ENCODE measurements around the gene CCDC74A.
"Not testable (repeated sequence)": the region's sequence is repeated elsewhere in the genome, so short reads cannot be mapped to it uniquely, and the experiment has no call there.

The CCDC74A gene

GRCh38 chr2:131529864-131530445 is 2.3 kb downstream of the CCDC74A start:
- not testable (repeated sequence) for FAIRE-seq

GRCh38 chr2:131530626-131531344 is 3.1 kb downstream of the CCDC74A start:
- not testable (repeated sequence) for FAIRE-seq

- FAIRE-seq: not testable (repeated sequence)
Observed at GRCh38 chr2:131531547-131532185, 4.0 kb downstream of the CCDC74A start.

GRCh38 chr2:131532723-131533608 is 5.3 kb downstream of the CCDC74A start:
- FAIRE-seq: not testable (repeated sequence)

GRCh38 chr2:131533609-131534316 is 6.1 kb downstream of the CCDC74A start:
- FAIRE-seq: not testable (repeated sequence)

GRCh38 chr2:131534317-131534672 is 6.6 kb downstream of the CCDC74A start:
- FAIRE-seq: not testable (repeated sequence)

- not testable (repeated sequence) for FAIRE-seq
Observed at GRCh38 chr2:131534965-131535364, 7.3 kb downstream of the CCDC74A start.

- FAIRE-seq: no peak
Observed at GRCh38 chr2:131535526-131535925, 7.8 kb downstream of the CCDC74A start.

- not testable (repeated sequence) for FAIRE-seq
Observed at GRCh38 chr2:131535951-131536826, 8.5 kb downstream of the CCDC74A start.

GRCh38 chr2:131536841-131537240 is 9.2 kb downstream of the CCDC74A start:
- FAIRE-seq: not testable (repeated sequence)

GRCh38 chr2:131538856-131539255 is 11.2 kb downstream of the CCDC74A start:
- not testable (repeated sequence) for FAIRE-seq

GRCh38 chr2:131542438-131543384 is 15.0 kb downstream of the CCDC74A start:
- no peak for FAIRE-seq

- no peak for FAIRE-seq
Observed at GRCh38 chr2:131543385-131543891, 15.8 kb downstream of the CCDC74A start.

- FAIRE-seq: not testable (repeated sequence)
Observed at GRCh38 chr2:131544006-131544812, 16.5 kb downstream of the CCDC74A start.

GRCh38 chr2:131544813-131545165 is 17.1 kb downstream of the CCDC74A start:
- not testable (repeated sequence) for FAIRE-seq

- FAIRE-seq: no peak
Observed at GRCh38 chr2:131552871-131553270, 25.2 kb downstream of the CCDC74A start.

- FAIRE-seq: no peak
Observed at GRCh38 chr2:131556998-131557397, 29.3 kb downstream of the CCDC74A start.

- FAIRE-seq: no peak
Observed at GRCh38 chr2:131557558-131558321, 30.1 kb downstream of the CCDC74A start.

Data from G401.6 (cell line).